Liver (tissue), 9 donors: ENCODE results near the gene RGL1. TPM values are rescaled to one million over a fixed set of nuclear protein-coding genes. Genes with fewer than 3 reads are reported as not detected.

Experiments used
- DNase-seq: peaks from one replicate; pipeline ENCODE4 v3.0.0-alpha.2; 2017; ENCODE audit warnings: low spot score
- H3K27ac ChIP-seq, 2 donors: one replicate each; pipeline ENCODE4 v1.7.0; 2013; ENCODE audit warnings: inconsistent platforms in 2 of 2, low read length in 2 of 2, control low read depth in 1 of 2, low read depth in 1 of 2, mild to moderate bottlenecking in 1 of 2
- H3K27me3 ChIP-seq, 4 donors: one replicate each; pipeline versions ENCODE4 v1.6.1 to v1.7.0; 2013; ENCODE audit warnings: low read length in 3 of 4, inconsistent platforms in 1 of 4, mild to moderate bottlenecking in 1 of 4, moderate library complexity in 1 of 4; ENCODE audit not compliant: control insufficient read depth in 4 of 4, insufficient read depth in 4 of 4
- H3K36me3 ChIP-seq, 4 donors: one replicate each; pipeline versions ENCODE4 v1.6.1 to v1.7.0; 2013; ENCODE audit warnings: low read length in 3 of 4, mild to moderate bottlenecking in 3 of 4, low read depth in 1 of 4, moderate library complexity in 1 of 4; ENCODE audit not compliant: control insufficient read depth in 4 of 4, insufficient read depth in 3 of 4
- H3K4me1 ChIP-seq, 4 donors: one replicate each; pipeline versions ENCODE4 v1.6.1 to v1.7.0; 2013; ENCODE audit warnings: low read length in 3 of 4, mild to moderate bottlenecking in 3 of 4, moderate library complexity in 1 of 4; ENCODE audit not compliant: control insufficient read depth in 4 of 4, insufficient read depth in 4 of 4
- H3K4me3 ChIP-seq, 3 donors: one replicate each; pipeline versions ENCODE4 v1.6.1 to v1.7.0; 2013; ENCODE audit warnings: low read length in 3 of 3, control low read depth in 1 of 3, low read depth in 1 of 3, mild to moderate bottlenecking in 1 of 3
- H3K9ac ChIP-seq, 2 donors: one replicate each; pipeline ENCODE4 v1.7.0; 2013; ENCODE audit warnings: low read length in 2 of 2, mild to moderate bottlenecking in 2 of 2, moderate library complexity in 2 of 2, control low read depth in 1 of 2, low read depth in 1 of 2
- H3K9me3 ChIP-seq, 4 donors: one replicate each; pipeline versions ENCODE4 v1.6.1 to v1.7.0; 2013; ENCODE audit warnings: low read length in 3 of 4; ENCODE audit not compliant: control insufficient read depth in 4 of 4
- EGR1 ChIP-seq, 2 donors: IDR thresholded peaks; 2 replicates each; pipeline ENCODE4 v1.6.1; 2016 to 2018; ENCODE audit warnings: antibody characterized with exemption in 2 of 2, low read depth in 2 of 2
- FOXA1 ChIP-seq: IDR thresholded peaks from 2 replicates; pipeline ENCODE4 v1.6.1; 2016; ENCODE audit warnings: antibody characterized with exemption
- FOXA2 ChIP-seq: IDR thresholded peaks from 2 replicates; pipeline ENCODE4 v1.6.1; 2016; ENCODE audit warnings: antibody characterized with exemption
- GABPA ChIP-seq, 2 donors: IDR thresholded peaks in 1 of 2; conservative IDR thresholded peaks in 1 of 2; 2 replicates each; pipeline ENCODE4 v1.6.1; 2016; ENCODE audit warnings: antibody characterized with exemption in 2 of 2, mild to moderate bottlenecking in 1 of 2, moderate library complexity in 1 of 2
- HNF4A ChIP-seq, 2 donors: conservative IDR thresholded peaks; 2 replicates each; pipeline ENCODE4 v1.6.1; 2016; ENCODE audit warnings: antibody characterized with exemption in 2 of 2, mild to moderate bottlenecking in 2 of 2
- HNF4G ChIP-seq: IDR thresholded peaks from 2 replicates; pipeline ENCODE4 v1.6.1; 2016; ENCODE audit warnings: antibody characterized with exemption
- JUND ChIP-seq, 2 donors: IDR thresholded peaks; 2 replicates each; pipeline ENCODE4 v1.6.1; 2016; ENCODE audit warnings: antibody characterized with exemption in 2 of 2
- NR2F2 ChIP-seq: IDR thresholded peaks from 2 replicates; pipeline ENCODE4 v1.6.1; 2016; ENCODE audit warnings: antibody characterized with exemption
- RAD21 ChIP-seq, 2 donors: IDR thresholded peaks; 2 replicates each; pipeline ENCODE4 v1.6.1; 2016; ENCODE audit warnings: antibody characterized with exemption in 2 of 2, mild to moderate bottlenecking in 2 of 2
- REST ChIP-seq: IDR thresholded peaks from 2 replicates; pipeline ENCODE4 v1.6.1; 2016; ENCODE audit warnings: antibody characterized with exemption, mild to moderate bottlenecking
- RXRA ChIP-seq, 2 donors: IDR thresholded peaks; 2 replicates each; pipeline ENCODE4 v1.6.1; 2017 to 2018; ENCODE audit warnings: antibody characterized with exemption in 2 of 2, mild to moderate bottlenecking in 1 of 2
- SP1 ChIP-seq: IDR thresholded peaks from 2 replicates; pipeline ENCODE4 v1.6.1; 2018; ENCODE audit warnings: antibody characterized with exemption, mild to moderate bottlenecking
- TAF1 ChIP-seq: conservative IDR thresholded peaks from 2 replicates; pipeline ENCODE4 v1.6.1; 2016; ENCODE audit warnings: antibody characterized with exemption, mild to moderate bottlenecking
- YY1 ChIP-seq: IDR thresholded peaks from 2 replicates; pipeline ENCODE4 v1.6.1; 2016; ENCODE audit warnings: antibody characterized with exemption, mild to moderate bottlenecking
- ZBTB33 ChIP-seq: IDR thresholded peaks from 2 replicates; pipeline ENCODE4 v1.6.1; 2016; ENCODE audit warnings: antibody characterized with exemption
- polyA plus RNA-seq, 2 donors: library from polyadenylated mRNA; stranded (reverse) in 1 of 2; unstranded in 1 of 2; fragments of 200-250 nt in 1 of 2; fragments of >200 nt in 1 of 2; fragmentation: Nextera tagmentation in 1 of 2; extraction: Ambion mirVana in 1 of 2; gene quantifications; one replicate each; pipeline versions ENCODE4 v1.2.1 to v1.2.3, GENCODE V29; 2013 to 2015
- total RNA-seq, 2 donors: library from RNA; depleted of rRNA; stranded (reverse); fragments of >200 nt; gene quantifications; one replicate each; pipeline ENCODE4 v1.2.3, GENCODE V29; 2014
- TF ChIP-seq, protein P1 (sequence below): IDR thresholded peaks from 2 replicates; pipeline ENCODE4 v1.6.1; 2016; ENCODE audit warnings: antibody characterized with exemption
- TF ChIP-seq, protein P2 (sequence below): fragments of 150-350 bp; IDR thresholded peaks from 2 replicates; pipeline ENCODE4 v1.5.1; 2017; ENCODE audit warnings: improper control_type of control experiment, low read depth, low read length; ENCODE audit not compliant: missing input control
- TF ChIP-seq, protein P3 (sequence below): IDR thresholded peaks from 2 replicates; pipeline ENCODE4 v1.6.1; 2016; ENCODE audit warnings: antibody characterized with exemption
- donor health status: healthy.
- donor health status: healthy.
- donor health status: healthy.
- donor health status: healthy.
- donor health status: healthy.

The RGL1 gene
- total and polyA plus RNA-seq, 4 donors: 3.9 to 15.3 (median 8.9) TPM

GRCh38 chr1:183892351-183892793 is 87.5 kb downstream of the RGL1 start:
- H3K27ac ChIP-seq: no peak overlapping the region
- H3K4me3 ChIP-seq: no peak overlapping the region
- H3K27me3 ChIP-seq: no peaks in the 10 kb centered on the region
- DNase-seq: no peak
- no peak for TF ChIP-seq HNF4G
- no peak for TF ChIP-seq FOXA1
- TF ChIP-seq, protein P1, sequence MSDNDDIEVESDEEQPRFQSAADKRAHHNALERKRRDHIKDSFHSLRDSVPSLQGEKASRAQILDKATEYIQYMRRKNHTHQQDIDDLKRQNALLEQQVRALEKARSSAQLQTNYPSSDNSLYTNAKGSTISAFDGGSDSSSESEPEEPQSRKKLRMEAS: no peak
- no peak for TF ChIP-seq ZBTB33
- TF ChIP-seq, protein P2, sequence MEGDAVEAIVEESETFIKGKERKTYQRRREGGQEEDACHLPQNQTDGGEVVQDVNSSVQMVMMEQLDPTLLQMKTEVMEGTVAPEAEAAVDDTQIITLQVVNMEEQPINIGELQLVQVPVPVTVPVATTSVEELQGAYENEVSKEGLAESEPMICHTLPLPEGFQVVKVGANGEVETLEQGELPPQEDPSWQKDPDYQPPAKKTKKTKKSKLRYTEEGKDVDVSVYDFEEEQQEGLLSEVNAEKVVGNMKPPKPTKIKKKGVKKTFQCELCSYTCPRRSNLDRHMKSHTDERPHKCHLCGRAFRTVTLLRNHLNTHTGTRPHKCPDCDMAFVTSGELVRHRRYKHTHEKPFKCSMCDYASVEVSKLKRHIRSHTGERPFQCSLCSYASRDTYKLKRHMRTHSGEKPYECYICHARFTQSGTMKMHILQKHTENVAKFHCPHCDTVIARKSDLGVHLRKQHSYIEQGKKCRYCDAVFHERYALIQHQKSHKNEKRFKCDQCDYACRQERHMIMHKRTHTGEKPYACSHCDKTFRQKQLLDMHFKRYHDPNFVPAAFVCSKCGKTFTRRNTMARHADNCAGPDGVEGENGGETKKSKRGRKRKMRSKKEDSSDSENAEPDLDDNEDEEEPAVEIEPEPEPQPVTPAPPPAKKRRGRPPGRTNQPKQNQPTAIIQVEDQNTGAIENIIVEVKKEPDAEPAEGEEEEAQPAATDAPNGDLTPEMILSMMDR: no peak
- TF ChIP-seq GABPA (IDR thresholded peaks at IDR 0.05 in 1 of 2, conservative IDR thresholded peaks at IDR 0.05 in 1 of 2): no peak
- TF ChIP-seq NR2F2: no peak
- no peak for TF ChIP-seq REST
- TF ChIP-seq SP1: no peak
- no peak for TF ChIP-seq FOXA2
- TF ChIP-seq RAD21 (IDR thresholded peaks at IDR 0.05): peak; percentile 10 to 29
- TF ChIP-seq, protein P3, sequence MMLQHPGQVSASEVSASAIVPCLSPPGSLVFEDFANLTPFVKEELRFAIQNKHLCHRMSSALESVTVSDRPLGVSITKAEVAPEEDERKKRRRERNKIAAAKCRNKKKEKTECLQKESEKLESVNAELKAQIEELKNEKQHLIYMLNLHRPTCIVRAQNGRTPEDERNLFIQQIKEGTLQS: no peak
- no peak for TF ChIP-seq JUND (IDR thresholded peaks at IDR 0.05)
- no peak for TF ChIP-seq TAF1
- TF ChIP-seq RXRA (IDR thresholded peaks at IDR 0.05): peak; percentile 6 to 19
- no peak for TF ChIP-seq YY1
- peak in 1 of 2 donors; percentile 19 for TF ChIP-seq HNF4A (conservative IDR thresholded peaks at IDR 0.05)
- TF ChIP-seq EGR1 (IDR thresholded peaks at IDR 0.05; ENCODE audit: low read depth in 2 of 2): no peak
- peaks cover 0 to 3% (median 0%) of the 10 kb centered on the region in 4 donors for H3K36me3 ChIP-seq
- H3K9me3 ChIP-seq: no peaks in the 10 kb centered on the region
- H3K9ac ChIP-seq: no peak overlapping the region
- peaks cover 0 to 11% (median 1%) of the 10 kb centered on the region in 4 donors for H3K4me1 ChIP-seq
